Measurements from ENCODE around the gene PRKCD. TPM values are rescaled to one million over a fixed set of nuclear protein-coding genes. Genes with fewer than 3 reads are reported as not detected.

PRKCD gene
- total RNA-seq, 2 donors from 2014 or later, result 31.3 to 31.5 TPM

GRCh38 chr3:53223025-53223424, 62.0 kb downstream of the PRKCD start:
- intact Hi-C loops (cut with DNase I), result no loop called here
- ATAC-seq (no peak), DNase-seq (no peak)

GRCh38 chr3:53223541-53223966, 62.5 kb downstream of the PRKCD start:
- intact Hi-C loops (cut with DNase I), result no loop called here
- ATAC-seq (peak in 1 of 2 donors; percentile 6), DNase-seq (no peak)

GRCh38 chr3:53224026-53224425, 63.0 kb downstream of the PRKCD start:
- intact Hi-C loops (cut with DNase I), result no loop called here
- ATAC-seq (no peak), DNase-seq (no peak)

GRCh38 chr3:53224536-53224935, 63.5 kb downstream of the PRKCD start:
- ATAC-seq, result no peak
- intact Hi-C loops (cut with DNase I), result no loop called here

GRCh38 chr3:53225181-53225580, 64.2 kb downstream of the PRKCD start:
- intact Hi-C loops (cut with DNase I), result no loop called here
- ATAC-seq (no peak), DNase-seq (no peak)

More at GRCh38 chr3:53224536-53224935, 63.5 kb downstream of the PRKCD start:
- no peak for DNase-seq

GRCh38 chr3:53225651-53226050, 64.6 kb downstream of the PRKCD start:
- no peak for ATAC-seq
- intact Hi-C loops (cut with DNase I), result no loop called here
- DNase-seq, result no peak

- ATAC-seq, result no peak
- DNase-seq, result no peak
- intact Hi-C loops (cut with DNase I), result no loop called here
Measured at GRCh38 chr3:53226142-53226840, 65.3 kb downstream of the PRKCD start.

GRCh38 chr3:53226841-53227407, 65.9 kb downstream of the PRKCD start:
- intact Hi-C loops (cut with DNase I), result no loop called here
- DNase-seq (no peak), ATAC-seq (no peak)

- DNase-seq, result no peak
- no peak for ATAC-seq
- intact Hi-C loops (cut with DNase I), result no loop called here
Measured at GRCh38 chr3:53227993-53228885, 67.2 kb downstream of the PRKCD start.

GRCh38 chr3:53229171-53229570, 68.2 kb downstream of the PRKCD start:
- intact Hi-C loops (cut with DNase I), result no loop called here
- DNase-seq (no peak), ATAC-seq (no peak)

- DNase-seq (no peak), ATAC-seq (no peak)
- intact Hi-C loops (cut with DNase I), result no loop called here
Measured at GRCh38 chr3:53229606-53230005, 68.6 kb downstream of the PRKCD start.

- intact Hi-C loops (cut with DNase I), result no loop called here
- DNase-seq (no peak), ATAC-seq (no peak)
Measured at GRCh38 chr3:53230041-53230621, 69.1 kb downstream of the PRKCD start.

- ATAC-seq, result no peak
- DNase-seq, result no peak
- intact Hi-C loops (cut with DNase I), result no loop called here
Measured at GRCh38 chr3:53230789-53231188, 69.8 kb downstream of the PRKCD start.

- intact Hi-C loops (cut with DNase I), result no loop called here
- DNase-seq (no peak), ATAC-seq (no peak)
Measured at GRCh38 chr3:53231532-53232511, 70.8 kb downstream of the PRKCD start.

GRCh38 chr3:53232641-53233377, 71.8 kb downstream of the PRKCD start:
- DNase-seq, result no peak
- intact Hi-C loops (cut with DNase I), result no loop called here
- ATAC-seq, result peak in 1 of 2 donors; percentile 60

GRCh38 chr3:53234130-53234840, 73.3 kb downstream of the PRKCD start:
- DNase-seq (no peak), ATAC-seq (no peak)

GRCh38 chr3:53234841-53235232, 73.8 kb downstream of the PRKCD start:
- ATAC-seq, result no peak
- intact Hi-C loops (cut with DNase I), result no loop called here
- no peak for DNase-seq

More at GRCh38 chr3:53234130-53234840, 73.3 kb downstream of the PRKCD start:
- intact Hi-C loops (cut with DNase I), result no loop called here

All from left cardiac atrium (tissue), 4 donors.